ENCODE data around the gene CCDC77. TPM values are rescaled to one million over a fixed set of nuclear protein-coding genes. Genes with fewer than 3 reads are reported as not detected.

CCDC77 gene
- total RNA-seq, 4 donors from 2014 or later: 2.4 to 6.7 (median 2.9) TPM

DNA sequence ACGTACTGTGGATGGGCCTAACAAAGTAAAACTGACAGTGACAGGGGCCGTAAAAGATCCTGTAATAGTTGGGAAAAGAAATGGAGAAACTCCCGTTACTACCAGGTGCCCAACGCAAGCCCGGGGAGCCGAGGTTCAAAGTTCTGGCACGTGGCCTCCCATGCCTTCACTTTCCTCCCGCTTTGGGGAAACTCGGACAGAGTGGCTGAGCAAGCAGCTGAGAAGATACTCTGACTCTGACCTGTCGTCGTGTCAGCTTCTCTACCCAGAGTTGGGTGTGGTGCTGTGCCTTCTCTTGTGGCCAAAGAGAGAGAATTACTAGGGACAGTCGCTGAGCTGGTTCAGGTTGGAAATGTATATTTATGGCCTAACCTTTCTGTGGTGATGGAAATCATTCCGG lies 60.0 kb downstream of the CCDC77 start:
- peak overlapping the region in 2 of 4 donors; percentile 70 to 74 for H3K4me3 ChIP-seq
- no peak for TF ChIP-seq CTCF (IDR thresholded peaks at IDR 0.05)
- TF ChIP-seq POLR2A (IDR thresholded peaks at IDR 0.05): peak; percentile 37
- TF ChIP-seq POLR2AphosphoS5 (IDR thresholded peaks at IDR 0.05): peak in 1 of 3 donors; percentile 66
- in situ Hi-C loops (cut with MboI; ENCODE audit: low pct_ligation_motif_present in 1 of 4, low pct_unique_long_range_greater_than_20kb in 1 of 4, low sequenced_read_pairs in 3 of 4) (loop anchor here in 1 of 4 donors (10.0 kb wide), 1 partner anchor 73 kb away; no protein-coding TSS in a partner anchor), intact Hi-C loops (cut with DNase I; ENCODE audit: low total_unique reads) (no loop called here)
- no peaks in the 10 kb centered on the region for H3K9me3 ChIP-seq
- peak overlapping the region; percentile 44 to 83 (median 78) for H3K27ac ChIP-seq
- peak; percentile 74 for DNase-seq
- H3K27me3 ChIP-seq: peaks cover 42% of the 10 kb centered on the region
- peaks cover 2 to 48% (median 21%) of the 10 kb centered on the region in 4 donors for H3K4me1 ChIP-seq
- WGBS, 2 donors (ENCODE audit: low coverage in 1 of 2): 38 to 64% methylated on average over 4 to 13 of the region's 13 CpGs
- no peaks in the 10 kb centered on the region for H3K36me3 ChIP-seq

DNA sequence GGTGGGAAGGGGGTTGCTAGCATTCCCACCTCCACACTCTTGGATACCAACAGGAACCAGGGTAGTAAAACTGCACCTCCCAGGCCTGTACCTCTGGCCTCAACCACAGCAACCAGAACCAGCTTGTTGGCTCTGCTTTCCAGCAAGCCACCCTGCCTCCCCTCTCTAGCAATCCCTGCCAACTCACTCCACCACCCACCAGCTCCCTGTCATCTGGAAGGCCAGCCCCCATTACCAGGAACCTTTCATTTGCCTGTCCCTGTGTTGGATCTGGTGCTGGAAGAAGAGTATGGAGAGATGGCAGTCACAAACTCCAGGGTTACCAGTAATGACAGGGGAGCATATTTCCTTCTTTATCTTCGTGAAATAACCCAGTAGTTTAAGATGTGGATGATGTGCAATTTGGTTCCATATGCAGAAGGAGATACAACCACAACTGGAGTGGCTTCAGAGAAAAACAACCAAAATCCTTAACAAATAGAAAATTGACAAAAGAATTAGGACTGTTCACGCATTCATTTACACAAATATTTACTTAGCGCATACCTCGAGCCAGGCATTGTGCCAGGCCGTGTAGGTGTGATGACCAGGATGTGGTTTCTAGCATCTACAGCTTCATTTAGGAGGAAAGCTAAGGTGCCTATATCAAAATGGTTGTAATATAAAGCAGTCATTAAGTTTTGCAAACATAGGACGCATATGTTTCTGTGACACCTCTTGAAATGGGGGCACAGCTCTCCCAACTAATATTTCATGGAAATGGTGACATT lies 61.7 kb downstream of the CCDC77 start:
- intact Hi-C loops (cut with DNase I; ENCODE audit: low total_unique reads): no loop called here
- TF ChIP-seq EP300 (IDR thresholded peaks at IDR 0.05; ENCODE audit: low read depth) (no peak), POLR2AphosphoS5 (IDR thresholded peaks at IDR 0.05) (peak in 1 of 3 donors; percentile 34)
- peak; percentile 69 for DNase-seq
- Histone ChIP-seq H3K4me1 (peaks cover 2 to 63% (median 29%) of the 10 kb centered on the region in 4 donors), H3K27me3 (peaks cover 29% of the 10 kb centered on the region), H3K9me3 (no peaks in the 10 kb centered on the region), H3K36me3 (no peaks in the 10 kb centered on the region), H3K4me3 (no peak overlapping the region), H3K27ac (peak overlapping the region in 1 of 4 donors; percentile 1)
- WGBS, 2 donors (ENCODE audit: low coverage in 1 of 2): 33 to 43% methylated on average over 6 of the region's 6 CpGs
- in situ Hi-C loops (cut with MboI; ENCODE audit: low pct_ligation_motif_present in 1 of 4, low pct_unique_long_range_greater_than_20kb in 1 of 4, low sequenced_read_pairs in 3 of 4): loop anchor here in 1 of 4 donors (10.0 kb wide), 1 partner anchor 72 kb away; no protein-coding TSS in a partner anchor

- Histone ChIP-seq H3K36me3 (no peaks in the 10 kb centered on the region), H3K9me3 (no peaks in the 10 kb centered on the region), H3K27ac (peak overlapping the region in 1 of 4 donors; percentile 75), H3K4me1 (peaks cover 2 to 69% (median 26%) of the 10 kb centered on the region in 4 donors), H3K4me3 (no peak overlapping the region), H3K27me3 (peaks cover 13% of the 10 kb centered on the region)
- 53 to 78% methylated on average over 3 to 16 of the region's 16 CpGs for WGBS, 2 donors (ENCODE audit: low coverage in 1 of 2)
- in situ Hi-C loops (cut with MboI; ENCODE audit: low pct_ligation_motif_present in 1 of 4, low pct_unique_long_range_greater_than_20kb in 1 of 4, low sequenced_read_pairs in 3 of 4) (loop anchor here in 1 of 4 donors (10.0 kb wide), 1 partner anchor 70 kb away; no protein-coding TSS in a partner anchor), intact Hi-C loops (cut with DNase I; ENCODE audit: low total_unique reads) (no loop called here)
- no peak for DNase-seq
- TF ChIP-seq POLR2A (IDR thresholded peaks at IDR 0.05) (no peak), CTCF (IDR thresholded peaks at IDR 0.05) (no peak), EP300 (IDR thresholded peaks at IDR 0.05; ENCODE audit: low read depth) (no peak)
Observed at GRCh38 chr12:464484-465267, 63.2 kb downstream of the CCDC77 start.

GRCh38 chr12:466039-466438 lies 64.6 kb downstream of the CCDC77 start:
- Histone ChIP-seq H3K27ac (peak overlapping the region; percentile 56 to 78 (median 66)), H3K36me3 (no peaks in the 10 kb centered on the region), H3K4me1 (peaks cover 2 to 61% (median 21%) of the 10 kb centered on the region in 4 donors), H3K27me3 (peaks cover 3% of the 10 kb centered on the region), H3K4me3 (peak overlapping the region in 1 of 4 donors; percentile 13), H3K9me3 (no peaks in the 10 kb centered on the region)
- in situ Hi-C loops (cut with MboI; ENCODE audit: low pct_ligation_motif_present in 1 of 4, low pct_unique_long_range_greater_than_20kb in 1 of 4, low sequenced_read_pairs in 3 of 4): loop anchor here in 1 of 4 donors (10.0 kb wide), 1 partner anchor 69 kb away; no protein-coding TSS in a partner anchor
- peak; percentile 39 for TF ChIP-seq POLR2A (IDR thresholded peaks at IDR 0.05)
- TF ChIP-seq EP300 (IDR thresholded peaks at IDR 0.05; ENCODE audit: low read depth): no peak
- peak in 2 of 3 donors; percentile 38 to 66 for TF ChIP-seq POLR2AphosphoS5 (IDR thresholded peaks at IDR 0.05)
- WGBS, 2 donors (ENCODE audit: low coverage in 1 of 2): 74 to 100% methylated on average over 4 to 8 of the region's 8 CpGs
- peak; percentile 68 for DNase-seq
- intact Hi-C loops (cut with DNase I; ENCODE audit: low total_unique reads): no loop called here
